ENCODE measurements around the gene AKR1B15.
A peak's percentile ranks its signal among the peaks of the same experiment; 100 is the strongest.

The AKR1B15 gene

DNA sequence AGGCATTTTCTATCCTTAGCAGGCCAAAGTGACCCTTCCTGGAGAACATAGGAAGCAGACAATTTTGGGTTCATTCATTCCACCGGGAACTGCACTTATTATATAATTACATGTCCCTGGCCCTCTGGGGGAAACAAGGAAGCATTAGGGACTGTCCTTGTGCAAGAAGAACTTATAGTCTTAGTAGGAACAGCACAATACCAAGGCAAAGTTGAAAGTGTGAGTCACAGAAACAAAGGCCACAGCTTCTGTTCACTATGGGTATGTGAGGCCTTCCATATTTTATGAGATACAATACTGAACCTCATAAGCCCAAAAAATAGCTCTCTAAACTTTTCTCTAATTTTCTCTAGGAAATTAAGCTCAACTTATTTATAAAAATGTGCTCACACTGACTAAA lies 39.9 kb upstream of the AKR1B15 start:
- TF ChIP-seq CTCF (IDR thresholded peaks at IDR 0.05; ENCODE audit: insufficient read depth, low read depth, low read length, missing control alignments), result no peak
- H3K4me3 ChIP-seq (ENCODE audit: low read length), result no peak overlapping the region
- DNase-seq (ENCODE audit: low read depth), result no peak

DNA sequence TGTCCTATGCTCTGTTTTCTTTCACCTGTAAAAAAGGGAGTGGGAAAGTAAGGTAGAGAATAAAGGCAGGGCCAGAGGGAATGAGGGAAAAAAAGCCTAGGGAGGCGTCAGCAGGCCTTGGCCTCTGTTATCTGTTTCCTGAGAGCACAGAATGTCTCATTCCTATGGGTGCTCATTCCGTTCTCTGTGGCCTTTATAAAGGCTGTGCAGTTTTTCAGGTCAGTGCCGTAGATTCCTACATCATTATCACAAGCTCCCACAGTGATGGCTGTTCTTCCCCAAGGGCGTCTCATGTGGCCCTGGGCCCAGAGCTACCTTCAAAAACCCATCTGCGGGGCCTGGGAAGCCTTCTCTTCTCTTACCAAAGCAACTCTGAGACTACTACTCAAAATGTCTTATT lies 38.3 kb upstream of the AKR1B15 start:
- H3K4me3 ChIP-seq (ENCODE audit: low read length), result no peak overlapping the region
- no peak for DNase-seq (ENCODE audit: low read depth)
- no peak for TF ChIP-seq CTCF (IDR thresholded peaks at IDR 0.05; ENCODE audit: insufficient read depth, low read depth, low read length, missing control alignments)

DNA sequence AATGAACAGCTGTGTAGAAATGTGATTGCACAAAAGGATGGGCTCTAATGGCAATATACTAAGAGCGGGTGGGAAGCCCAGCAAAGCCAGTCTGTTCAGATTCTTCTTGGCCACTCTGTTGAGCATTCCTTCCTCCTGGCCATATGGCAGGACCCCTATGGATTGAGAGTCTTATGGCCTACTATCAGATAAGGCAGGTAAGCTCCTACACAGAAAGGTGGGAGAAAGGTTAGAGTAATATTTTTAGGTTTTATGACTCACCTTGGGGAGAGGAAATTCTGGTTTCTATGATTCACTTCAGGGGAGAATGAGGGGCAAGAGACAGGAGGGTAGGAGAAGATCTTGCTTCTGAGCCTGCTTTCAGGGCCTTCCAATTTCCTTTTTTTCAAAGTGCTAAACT lies 36.6 kb upstream of the AKR1B15 start:
- no peak for TF ChIP-seq CTCF (IDR thresholded peaks at IDR 0.05; ENCODE audit: insufficient read depth, low read depth, low read length, missing control alignments)
- peak; percentile 78 for DNase-seq (ENCODE audit: low read depth)
- no peak overlapping the region for H3K4me3 ChIP-seq (ENCODE audit: low read length)

DNA sequence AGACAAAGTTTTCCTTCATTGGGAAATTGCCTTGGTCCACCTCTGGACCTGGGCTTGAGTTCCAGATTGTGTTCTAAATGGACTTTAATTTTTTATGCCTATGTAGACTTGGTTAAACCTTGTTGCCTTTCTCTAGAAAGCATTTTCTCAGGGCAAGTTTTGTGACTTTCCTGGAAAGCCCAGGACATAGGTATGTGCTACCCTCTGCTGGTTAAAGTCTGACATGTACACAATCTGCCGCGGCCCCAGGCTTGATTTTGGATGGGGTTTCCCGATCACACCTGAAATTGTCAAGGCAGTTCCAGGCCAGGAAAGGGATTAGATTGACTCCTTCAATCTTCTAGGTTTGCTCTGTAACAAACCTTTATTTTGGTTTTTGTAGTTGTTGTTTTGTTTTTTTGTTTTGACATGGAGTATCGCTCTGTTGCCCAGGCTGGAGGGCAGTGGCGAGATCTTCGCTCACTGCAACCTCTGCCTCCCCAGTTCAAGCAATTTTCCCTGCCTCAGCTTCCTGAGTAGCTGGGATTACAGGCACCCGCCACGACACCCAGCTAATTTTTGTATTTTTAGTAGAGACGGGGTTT lies 35.6 kb upstream of the AKR1B15 start:
- peak; percentile 82 for TF ChIP-seq CTCF (IDR thresholded peaks at IDR 0.05; ENCODE audit: insufficient read depth, low read depth, low read length, missing control alignments)
- no peak overlapping the region for H3K4me3 ChIP-seq (ENCODE audit: low read length)
- DNase-seq (ENCODE audit: low read depth), result peak; percentile 79

GRCh38 chr7:134514106-134514505 lies 34.8 kb upstream of the AKR1B15 start:
- DNase-seq (ENCODE audit: low read depth), result peak; percentile 22
- TF ChIP-seq CTCF (IDR thresholded peaks at IDR 0.05; ENCODE audit: insufficient read depth, low read depth, low read length, missing control alignments), result no peak
- no peak overlapping the region for H3K4me3 ChIP-seq (ENCODE audit: low read length)

GRCh38 chr7:134514663-134515062 lies 34.2 kb upstream of the AKR1B15 start:
- peak; percentile 85 for DNase-seq (ENCODE audit: low read depth)
- TF ChIP-seq CTCF (IDR thresholded peaks at IDR 0.05; ENCODE audit: insufficient read depth, low read depth, low read length, missing control alignments), result peak; percentile 83
- no peak overlapping the region for H3K4me3 ChIP-seq (ENCODE audit: low read length)
